HG03175 (cell line): Measurements from ENCODE around the gene APBB1.
"Not testable (repeated sequence)": the region's sequence is repeated elsewhere in the genome, so short reads cannot be mapped to it uniquely, and the experiment has no call there.

Experiments used
- ATAC-seq: cut with Tn5 transposase; IDR thresholded peaks from one replicate; pipeline ENCODE4 v1.9.1; 2021; ENCODE audit warnings: mild to moderate bottlenecking, moderate library complexity; ENCODE audit not compliant: unreplicated experiment

The APBB1 gene

GRCh38 chr11:6392251-6392650 lies 26.6 kb downstream of the APBB1 start:
- ATAC-seq: not testable (repeated sequence)

- ATAC-seq: no peak
Measured at GRCh38 chr11:6391537-6392134, 27.3 kb downstream of the APBB1 start.

GRCh38 chr11:6390718-6391469 lies 28.0 kb downstream of the APBB1 start:
- ATAC-seq: no peak

- ATAC-seq: peak; percentile 96
Measured at GRCh38 chr11:6389905-6390717, 28.8 kb downstream of the APBB1 start, which contains the start of gene SMPD1. TSS of gene SMPD1 (plus strand) at chr11:6390474. CDS start at chr11:6390599, 125 bp downstream.

GRCh38 chr11:6388748-6389147 lies 30.1 kb downstream of the APBB1 start:
- no peak for ATAC-seq

DNA sequence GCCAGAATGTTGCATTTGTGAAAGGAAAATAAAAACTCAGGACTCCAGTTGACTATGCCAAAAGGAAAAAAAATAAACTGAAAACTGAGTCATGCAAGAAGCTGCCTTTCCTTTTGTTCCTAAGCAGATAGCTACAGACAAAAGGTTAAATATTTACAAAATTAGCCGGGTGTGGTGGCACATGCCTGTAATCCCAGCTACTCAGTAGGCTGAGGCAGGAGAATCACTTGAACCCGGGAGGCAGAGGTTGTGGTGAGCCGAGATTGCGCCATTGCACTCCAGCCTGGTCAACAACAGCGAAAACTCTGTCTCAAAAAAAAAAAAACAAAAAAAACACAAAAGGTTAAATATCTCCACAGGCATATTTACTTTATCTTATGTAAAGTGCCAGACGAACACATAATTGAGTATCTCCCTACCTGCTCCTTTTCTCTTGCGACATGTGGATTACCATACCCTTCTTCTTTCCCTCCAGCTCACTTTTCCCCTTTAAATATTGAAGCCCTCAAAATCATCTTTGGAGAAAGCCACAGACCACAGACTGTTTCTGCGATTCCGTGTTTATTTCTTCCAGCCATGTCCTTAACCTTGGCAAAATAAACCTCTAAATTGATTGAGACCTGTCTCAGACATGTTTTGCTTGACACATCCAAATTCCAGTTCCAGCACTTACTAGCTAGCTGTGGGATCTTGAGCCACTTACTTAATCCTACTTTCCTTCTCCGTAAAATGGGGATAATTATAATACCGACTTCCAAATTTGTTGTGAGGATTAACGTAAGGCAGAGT lies 30.9 kb downstream of the APBB1 start:
- ATAC-seq: no peak

GRCh38 chr11:6385046-6385777 lies 33.7 kb downstream of the APBB1 start:
- no peak for ATAC-seq

- no peak for ATAC-seq
Measured at GRCh38 chr11:6378640-6378989, 40.3 kb downstream of the APBB1 start.

DNA sequence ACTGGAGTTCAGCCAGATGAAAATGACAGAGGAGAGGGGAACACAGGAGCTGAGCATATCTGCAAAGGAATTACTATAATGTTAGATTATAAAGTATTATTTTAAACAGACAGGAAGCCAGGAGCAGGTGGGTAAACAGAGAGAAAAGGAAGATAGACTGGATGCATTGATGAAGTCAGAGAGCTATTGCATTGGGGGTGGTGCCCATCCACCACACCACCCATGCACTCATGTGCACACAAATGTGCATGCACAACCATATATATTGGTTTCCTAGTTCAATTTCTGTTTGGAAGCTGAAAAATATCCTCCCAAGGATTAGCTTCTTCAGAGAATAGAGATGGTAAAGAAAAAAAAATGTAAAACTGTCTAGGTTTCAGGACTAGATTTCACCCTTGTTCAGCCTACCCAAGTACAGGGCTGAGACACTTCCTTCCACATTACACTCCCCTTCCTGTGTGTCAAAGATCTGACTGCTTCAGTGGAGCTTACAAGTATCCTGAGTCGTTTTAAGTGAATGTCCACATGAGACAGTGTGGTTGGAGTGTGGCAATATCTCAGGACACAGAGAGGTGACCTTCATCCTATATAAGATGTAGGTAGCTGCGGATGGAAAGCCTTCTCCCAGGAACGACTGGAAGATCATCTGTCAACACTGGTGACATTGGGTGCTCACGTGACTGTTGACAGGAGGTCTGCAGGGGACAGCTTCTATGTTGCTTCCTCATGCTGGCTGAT lies 40.8 kb downstream of the APBB1 start:
- no peak for ATAC-seq

DNA sequence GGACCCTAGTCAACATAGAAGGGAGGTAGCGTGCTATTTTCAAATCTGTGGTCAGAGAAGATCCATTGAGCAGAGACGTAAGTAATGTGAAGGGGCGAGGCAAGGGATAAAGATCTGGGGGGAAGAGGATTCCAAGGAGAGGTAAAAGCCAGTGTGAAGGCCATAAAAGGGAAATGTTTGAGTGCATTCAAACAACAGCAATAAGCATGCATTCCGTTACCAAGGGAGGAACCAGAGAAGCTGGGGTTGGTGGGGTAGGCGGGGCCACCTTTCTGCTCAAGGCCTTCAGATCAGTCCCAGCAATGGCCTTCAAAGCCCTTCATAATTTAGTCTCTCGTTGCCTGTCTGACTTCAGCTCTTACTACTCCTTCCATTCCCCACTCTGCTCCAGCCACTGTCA lies 47.1 kb downstream of the APBB1 start:
- ATAC-seq: no peak

GRCh38 chr11:6365659-6366058 lies 53.2 kb downstream of the APBB1 start:
- ATAC-seq: no peak

DNA sequence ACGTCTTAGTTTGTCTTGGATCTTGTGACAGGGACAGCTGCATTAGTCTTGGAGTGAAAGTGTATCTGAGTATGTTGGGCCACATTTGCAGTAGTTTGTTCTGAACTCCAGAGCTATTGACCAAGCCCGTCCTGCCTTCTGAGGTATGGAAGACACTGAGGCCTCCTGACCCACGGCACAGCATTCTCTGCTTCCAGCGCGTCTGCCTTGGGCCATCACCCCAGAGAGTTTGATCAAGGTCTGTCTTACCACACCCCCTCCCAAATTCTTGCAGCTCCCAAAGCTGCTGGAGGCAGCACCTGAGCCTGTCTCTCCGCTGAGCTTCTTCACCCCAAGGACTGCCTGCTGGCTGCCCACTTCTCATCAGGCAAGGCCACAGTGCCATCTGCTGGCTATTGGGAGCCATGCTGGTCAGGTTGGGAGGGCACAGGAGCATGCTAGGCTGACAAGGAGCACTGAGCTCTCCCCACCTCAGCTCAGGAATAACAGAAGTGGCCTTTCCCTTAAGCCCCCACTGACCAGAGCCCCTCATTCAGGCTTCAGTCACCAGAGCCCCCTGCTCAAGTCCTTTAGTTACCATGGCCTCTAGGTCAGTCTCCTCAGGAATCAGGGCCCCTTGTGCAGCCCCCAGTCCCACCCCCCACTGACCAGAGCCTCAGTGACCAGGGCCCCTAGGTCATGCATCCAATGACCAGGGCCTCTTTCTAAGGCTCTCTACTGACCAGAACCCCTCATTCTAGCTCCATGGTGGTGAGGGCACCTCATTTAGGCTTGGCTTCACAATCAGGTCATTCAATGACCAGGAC lies 55.8 kb downstream of the APBB1 start:
- ATAC-seq: peak; percentile 95

- no peak for ATAC-seq
Measured at GRCh38 chr11:6362185-6362872, 56.6 kb downstream of the APBB1 start.

GRCh38 chr11:6360183-6360582 lies 58.7 kb downstream of the APBB1 start:
- no peak for ATAC-seq

DNA sequence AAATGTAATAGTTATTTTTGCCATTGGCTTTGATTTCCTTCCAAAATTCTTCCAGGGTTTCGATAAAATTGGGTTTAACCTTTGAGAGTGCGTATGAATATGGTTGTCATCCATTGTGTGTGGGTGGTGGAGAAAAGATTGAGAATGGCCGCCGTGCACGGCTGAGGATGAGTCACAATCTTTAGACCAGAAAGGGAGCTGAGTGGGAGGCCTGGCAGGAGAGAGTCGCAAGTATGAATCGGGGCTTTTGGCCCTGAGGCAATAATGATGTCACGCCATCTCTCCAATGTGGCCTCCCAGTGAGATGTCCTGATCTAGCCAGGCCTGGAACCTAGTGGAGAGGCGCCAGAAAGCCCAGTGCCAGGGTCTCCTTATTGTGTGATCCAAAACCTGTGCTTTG lies 61.7 kb downstream of the APBB1 start:
- ATAC-seq: no peak

GRCh38 chr11:6356503-6357055 lies 62.3 kb downstream of the APBB1 start:
- ATAC-seq: no peak

DNA sequence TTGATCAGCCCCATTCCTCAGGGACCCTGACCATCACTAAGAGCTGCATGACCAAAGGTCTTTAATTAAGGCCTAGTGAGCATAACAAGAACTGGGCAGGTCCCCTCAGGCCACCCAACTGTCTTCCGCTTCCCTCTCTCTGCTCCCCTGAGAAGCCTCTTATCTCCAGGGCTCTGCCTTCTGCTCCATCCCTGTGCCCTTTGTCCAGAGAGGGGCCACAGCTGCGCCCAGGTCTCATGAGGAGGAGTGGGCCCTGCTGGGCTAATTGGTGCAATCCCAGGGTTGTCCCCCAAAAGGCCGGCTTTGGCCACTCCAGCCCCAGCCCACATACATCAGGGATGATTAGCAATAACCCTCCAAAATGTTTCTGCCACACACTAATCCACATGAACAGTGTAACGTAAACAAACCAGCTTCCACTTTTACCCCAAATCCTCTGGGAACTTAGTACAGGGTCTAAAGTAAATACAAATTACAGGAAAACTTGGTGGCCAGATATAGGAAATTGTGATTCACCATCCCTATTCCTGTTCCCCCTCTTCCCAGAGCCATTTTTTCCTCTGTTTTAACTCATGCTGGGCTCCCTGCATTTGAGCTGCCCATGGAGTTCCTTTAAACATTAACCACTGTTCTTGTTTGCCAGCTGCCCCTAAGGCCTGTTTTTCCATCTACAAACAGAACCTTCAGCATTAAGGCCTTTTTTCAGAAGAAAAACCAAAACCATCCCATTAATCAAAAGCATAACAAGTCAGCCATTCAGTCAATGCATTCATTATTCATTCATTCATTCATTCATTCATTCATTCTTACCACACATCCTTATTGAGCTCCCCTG lies 64.0 kb downstream of the APBB1 start:
- ATAC-seq: no peak
